Mucosa of descending colon (tissue), 3 donors: ENCODE results near the gene TNKS1BP1. TPM values are rescaled to one million over a fixed set of nuclear protein-coding genes. Genes with fewer than 3 reads are reported as not detected.

Source experiments
- ATAC-seq: fragments of 200-7000 bp; cut with Tn5 transposase; one replicate; pipeline ENCODE4 v1.9.1; 2020; ENCODE audit warnings: mild to moderate bottlenecking, moderate library complexity
- DNase-seq, 3 donors: peaks; one replicate each; pipeline ENCODE4 v3.0.0-alpha.2; 2020
- H3K36me3 ChIP-seq: fragments of 200-600 bp; one replicate; pipeline ENCODE4 v1.8.0; 2021; ENCODE audit warnings: low read depth, mild to moderate bottlenecking
- H3K4me1 ChIP-seq: fragments of 200-600 bp; one replicate; pipeline ENCODE4 v1.8.0; 2021; ENCODE audit warnings: low read depth, mild to moderate bottlenecking
- H3K4me3 ChIP-seq: fragments of 200-600 bp; one replicate; pipeline ENCODE4 v1.8.0; 2021; ENCODE audit warnings: mild to moderate bottlenecking
- H3K9me3 ChIP-seq: fragments of 200-600 bp; one replicate; pipeline ENCODE4 v1.8.0; 2021; ENCODE audit warnings: mild to moderate bottlenecking
- intact Hi-C, 2 donors: fragments of 100-400 bp; cut with DNase I in 1 of 2; cut with micrococcal nuclease in 1 of 2; formaldehyde crosslinking; loops; one replicate each; pipeline versions ENCODE4 v1.11.0 to v1.11.1; 2022; cut with DNase I, micrococcal nuclease
- total RNA-seq, 3 donors: library from RNA; stranded (reverse); fragmentation: NEBNext Ultra II Directional in 2 of 3; extraction: Animal tissue kit (Norgen Biotek cat#: 25700) in 2 of 3; gene quantifications; one replicate each; pipeline versions ENCODE4 v1.2.1 to v1.2.4, GENCODE V29; 2021 to 2023
- TF ChIP-seq, protein P1 (sequence below): fragments of 200-600 bp; IDR thresholded peaks from one replicate; pipeline ENCODE4 v1.8.0; 2022; ENCODE audit warnings: antibody characterized with exemption, mild to moderate bottlenecking
- donor health status: DM: no; HTN: no; CAD: no; lungs with moderate emphysema.
- donor health status: DM: no; HTN: no; CAD: no.
- donor health status: DM: no; HTN: yes; CAD: no.

The TNKS1BP1 gene
- total RNA-seq, 3 donors from 2014 or later, result 90.0 to 149 (median 94.3) TPM

DNA sequence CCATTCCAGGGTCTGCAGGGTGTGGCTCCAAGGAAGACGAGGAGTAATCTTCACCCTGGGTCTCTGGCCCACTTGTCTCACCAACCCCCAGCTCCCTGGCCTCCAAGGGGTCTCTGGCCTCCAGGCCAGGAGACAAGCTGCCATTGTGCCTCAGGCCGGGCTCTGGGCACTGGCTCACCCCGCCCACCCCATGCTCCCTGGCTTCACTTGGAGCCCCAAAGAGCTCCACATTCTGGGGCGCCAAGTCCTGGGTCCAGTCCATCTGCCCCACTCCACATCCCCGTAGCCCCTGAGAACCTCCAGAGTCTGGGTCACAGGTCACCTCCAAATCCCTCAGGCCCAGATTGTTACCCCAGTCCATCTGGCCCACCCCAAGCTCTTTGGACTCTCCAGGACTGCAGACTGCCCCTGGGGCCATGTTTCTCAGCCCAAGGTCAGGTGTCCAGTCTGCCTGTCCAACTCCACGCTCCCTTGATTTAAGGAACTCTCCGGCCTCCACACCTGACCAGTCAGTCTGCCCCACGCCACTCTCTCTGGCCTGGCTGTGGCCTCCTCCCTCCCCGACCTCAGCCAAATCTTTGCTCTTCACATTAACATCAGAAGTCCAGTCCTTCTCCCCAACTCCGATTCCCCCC, 16.2 kb downstream of the TNKS1BP1 start:
- no peak for ATAC-seq
- H3K9me3 ChIP-seq, result no peaks in the 10 kb centered on the region
- intact Hi-C loops, result no loop called here
- peaks cover 34% of the 10 kb centered on the region for H3K4me1 ChIP-seq
- no peak overlapping the region for H3K4me3 ChIP-seq
- H3K36me3 ChIP-seq, result peaks cover 1% of the 10 kb centered on the region
- TF ChIP-seq, protein P1, sequence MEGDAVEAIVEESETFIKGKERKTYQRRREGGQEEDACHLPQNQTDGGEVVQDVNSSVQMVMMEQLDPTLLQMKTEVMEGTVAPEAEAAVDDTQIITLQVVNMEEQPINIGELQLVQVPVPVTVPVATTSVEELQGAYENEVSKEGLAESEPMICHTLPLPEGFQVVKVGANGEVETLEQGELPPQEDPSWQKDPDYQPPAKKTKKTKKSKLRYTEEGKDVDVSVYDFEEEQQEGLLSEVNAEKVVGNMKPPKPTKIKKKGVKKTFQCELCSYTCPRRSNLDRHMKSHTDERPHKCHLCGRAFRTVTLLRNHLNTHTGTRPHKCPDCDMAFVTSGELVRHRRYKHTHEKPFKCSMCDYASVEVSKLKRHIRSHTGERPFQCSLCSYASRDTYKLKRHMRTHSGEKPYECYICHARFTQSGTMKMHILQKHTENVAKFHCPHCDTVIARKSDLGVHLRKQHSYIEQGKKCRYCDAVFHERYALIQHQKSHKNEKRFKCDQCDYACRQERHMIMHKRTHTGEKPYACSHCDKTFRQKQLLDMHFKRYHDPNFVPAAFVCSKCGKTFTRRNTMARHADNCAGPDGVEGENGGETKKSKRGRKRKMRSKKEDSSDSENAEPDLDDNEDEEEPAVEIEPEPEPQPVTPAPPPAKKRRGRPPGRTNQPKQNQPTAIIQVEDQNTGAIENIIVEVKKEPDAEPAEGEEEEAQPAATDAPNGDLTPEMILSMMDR, result no peak
- DNase-seq, result peak in 1 of 3 donors; percentile 45

DNA sequence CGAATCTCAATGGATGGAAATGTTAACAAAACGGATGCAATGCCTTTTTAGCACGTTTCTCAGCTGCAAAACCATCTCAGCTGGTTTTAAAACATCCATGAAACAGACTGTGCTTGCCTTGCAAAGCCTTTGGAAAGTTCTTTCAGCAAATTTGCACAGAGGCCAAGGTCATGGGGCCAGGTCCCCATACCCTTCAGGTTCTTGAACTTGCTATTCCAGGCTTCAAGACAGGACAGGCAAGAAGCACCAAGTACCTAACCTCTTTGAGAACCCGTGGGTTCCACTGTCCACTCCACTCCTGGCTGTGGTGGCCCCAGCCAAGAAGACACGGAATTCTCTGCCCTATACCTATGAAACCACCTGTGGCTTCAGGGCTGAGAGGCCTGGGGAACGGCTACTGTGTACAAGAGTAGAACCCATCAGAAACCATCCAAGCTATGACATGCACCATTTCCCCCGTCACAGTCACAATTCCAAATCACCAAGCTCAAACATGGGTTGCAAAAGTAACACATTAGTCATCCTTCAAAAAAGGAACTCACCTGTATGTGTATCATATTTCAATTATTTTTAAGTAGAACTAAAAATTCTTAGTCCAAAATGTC, 17.0 kb downstream of the TNKS1BP1 start:
- DNase-seq, result no peak

DNA sequence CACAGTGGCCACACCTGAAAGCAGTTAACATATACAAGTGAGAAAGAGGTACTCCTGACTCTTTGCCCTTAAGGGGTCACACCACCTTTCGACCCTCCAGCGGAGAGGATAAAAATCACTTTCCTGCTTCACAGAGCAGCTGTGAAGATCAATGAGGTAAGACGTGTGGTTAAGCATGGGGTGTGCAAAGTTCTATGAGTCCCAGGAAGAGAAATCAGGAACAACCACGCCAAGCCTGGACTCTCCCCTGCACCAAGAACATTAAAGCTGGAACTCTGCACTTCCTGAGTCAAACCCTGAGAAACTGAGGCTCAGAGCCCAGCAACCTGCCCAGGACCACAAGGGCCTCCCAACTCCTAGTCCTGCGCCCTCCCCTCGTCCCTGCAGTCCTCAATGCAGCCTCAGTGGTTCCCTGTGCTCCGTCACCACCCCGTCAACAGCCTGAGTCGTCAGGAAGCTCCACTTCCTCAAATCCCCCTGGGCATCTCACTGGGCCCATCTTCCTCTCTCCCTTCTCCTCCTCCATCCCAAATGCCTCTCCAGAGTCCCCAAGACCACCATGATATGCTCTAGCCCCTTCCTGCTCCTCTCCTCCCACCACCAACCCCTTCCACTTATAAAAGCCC, 17.7 kb downstream of the TNKS1BP1 start:
- no peak for DNase-seq
- Histone ChIP-seq H3K4me1 (peaks cover 20% of the 10 kb centered on the region), H3K9me3 (no peaks in the 10 kb centered on the region), H3K36me3 (no peaks in the 10 kb centered on the region), H3K4me3 (no peak overlapping the region)
- intact Hi-C loops, result no loop called here
- TF ChIP-seq, protein P1, result no peak
- no peak for ATAC-seq

More for the DNA sequence above, 17.0 kb downstream of the TNKS1BP1 start:
- Histone ChIP-seq H3K9me3 (no peaks in the 10 kb centered on the region), H3K4me1 (peaks cover 26% of the 10 kb centered on the region), H3K36me3 (no peaks in the 10 kb centered on the region), H3K4me3 (no peak overlapping the region)
- no peak for ATAC-seq
- intact Hi-C loops, result no loop called here
- TF ChIP-seq, protein P1, result no peak

DNA sequence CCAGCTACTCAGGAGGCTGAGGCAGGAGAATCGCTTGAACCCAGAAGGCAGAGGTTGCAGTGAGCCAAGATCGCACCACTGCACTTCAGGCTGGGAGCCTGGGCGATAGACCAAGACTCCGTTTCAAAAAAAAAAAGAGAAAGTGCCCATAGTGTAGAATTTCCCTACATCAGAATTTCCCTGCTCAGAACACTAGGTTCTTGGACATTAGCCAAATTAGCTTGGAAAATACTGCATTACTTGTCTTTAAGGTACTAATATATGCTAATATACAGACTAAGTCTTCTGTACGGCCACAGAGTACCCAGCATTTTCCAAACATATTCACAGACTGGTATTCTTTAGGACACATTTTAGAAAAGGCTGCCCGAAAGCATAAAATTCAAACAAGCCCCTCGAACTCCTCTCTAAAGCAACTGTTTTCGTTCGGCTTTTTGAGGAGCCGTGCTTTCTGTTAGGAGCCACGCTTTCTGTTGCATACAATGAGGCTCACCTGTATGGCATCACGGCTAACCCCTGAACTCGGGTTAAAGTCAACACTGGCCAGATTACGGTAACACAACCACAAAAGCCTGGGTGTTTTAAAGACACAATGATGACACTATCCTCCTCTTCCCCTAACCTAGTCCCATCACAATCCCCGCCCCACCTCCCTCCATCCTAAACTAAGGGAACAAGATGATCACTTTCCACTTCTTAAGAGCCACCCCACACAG, 18.4 kb downstream of the TNKS1BP1 start:
- peaks cover 18% of the 10 kb centered on the region for H3K4me1 ChIP-seq
- DNase-seq (no peak), ATAC-seq (no peak)
- intact Hi-C loops, result no loop called here
- H3K4me3 ChIP-seq, result no peak overlapping the region
- TF ChIP-seq, protein P1, result no peak
- H3K36me3 ChIP-seq, result no peaks in the 10 kb centered on the region
- H3K9me3 ChIP-seq, result no peaks in the 10 kb centered on the region

DNA sequence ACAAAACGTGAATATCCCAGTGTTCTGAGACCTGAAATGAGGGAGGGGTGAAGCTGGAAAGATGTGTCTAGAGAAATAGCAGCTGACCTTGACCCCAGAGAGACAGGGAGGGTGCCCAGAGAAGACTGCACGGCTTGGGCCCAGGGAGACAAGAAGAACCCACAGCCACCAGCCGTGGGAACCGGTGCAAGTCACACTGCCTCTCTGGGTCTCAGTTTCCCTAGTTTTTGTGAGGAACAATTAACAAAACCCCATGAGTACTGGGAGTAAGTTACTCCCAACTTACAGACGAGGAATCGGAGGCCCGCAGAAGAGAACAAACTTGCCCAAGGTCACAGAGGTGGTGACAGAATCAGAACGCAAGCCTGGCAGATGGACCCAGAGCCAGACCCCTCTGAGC, 19.2 kb downstream of the TNKS1BP1 start:
- intact Hi-C loops, result no loop called here
- Histone ChIP-seq H3K36me3 (peaks cover 7% of the 10 kb centered on the region), H3K4me1 (peaks cover 11% of the 10 kb centered on the region), H3K9me3 (no peaks in the 10 kb centered on the region), H3K4me3 (no peak overlapping the region)
- no peak for ATAC-seq
- TF ChIP-seq, protein P1, result no peak
- no peak for DNase-seq
